ENCODE results near the gene CEP120.
"Not testable (repeated sequence)": the region's sequence is repeated elsewhere in the genome, so short reads cannot be mapped to it uniquely, and the experiment has no call there.

The CEP120 gene

DNA sequence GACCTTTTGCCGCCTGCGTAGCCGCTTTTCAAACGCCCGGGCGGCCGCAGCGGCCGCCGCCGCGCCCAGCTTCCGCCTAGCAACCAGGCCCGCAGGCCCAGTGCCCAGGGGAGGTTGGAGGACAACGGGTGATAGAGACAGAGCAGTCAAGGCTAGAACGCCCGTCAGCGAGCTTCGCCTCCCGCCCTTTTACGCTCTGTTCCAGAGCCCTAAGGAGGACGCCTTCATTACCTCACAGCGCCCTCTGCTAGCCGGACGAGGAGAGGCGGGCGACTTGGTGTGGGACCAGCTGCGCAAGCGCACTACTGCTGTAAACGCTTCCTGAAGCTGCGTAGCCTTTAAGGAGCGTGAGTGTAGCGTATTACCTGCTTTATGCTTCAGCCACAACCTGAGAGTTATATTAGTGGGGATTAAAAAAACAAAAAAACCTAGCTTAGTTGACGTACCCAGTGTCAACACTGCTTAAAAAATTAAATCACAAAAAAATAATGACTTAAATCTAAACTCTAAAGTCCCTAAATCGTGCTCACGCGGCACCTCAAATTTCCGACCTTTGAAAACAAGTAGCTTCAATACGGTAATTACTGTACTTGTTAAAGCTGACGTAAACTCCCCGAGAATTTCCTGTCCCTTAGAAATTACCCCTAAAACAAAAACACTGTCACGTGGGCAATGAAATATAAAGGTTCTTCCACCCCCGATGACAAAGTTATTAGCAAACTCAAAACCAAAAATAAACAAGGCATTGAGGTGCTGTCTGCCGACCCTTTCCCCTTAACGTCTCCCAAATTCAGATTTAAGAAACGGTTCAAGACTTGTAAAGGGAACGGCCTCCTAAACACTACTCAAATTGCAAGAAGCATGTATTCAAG is at the start of gene CEP120:
Gene CEP120, minus strand, starts transcription at position 126 of the 872 bp plus-strand sequence. CDS start 405 bp downstream, outside the sequence.
- Histone ChIP-seq H3K27me3 (replicated peaks; ENCODE audit: control insufficient read depth, insufficient read depth, low read length) (no peaks in the 10 kb centered on the region), H3K4me1 (ENCODE audit: control insufficient read depth, insufficient read depth, low read length) (peaks cover 16% of the 10 kb centered on the region), H3K9ac (ENCODE audit: low read length) (peak within 1 kb of the TSS; percentile 87), H3K36me3 (ENCODE audit: control insufficient read depth, insufficient read depth, low read length, severe bottlenecking) (no peaks in the 10 kb centered on the region), H3K9me3 (ENCODE audit: control insufficient read depth, low read length) (no peaks in the 10 kb centered on the region), H3K4me3 (ENCODE audit: low read length) (peak within 1 kb of the TSS; percentile 88)
- peak; percentile 100 for DNase-seq (ENCODE audit: low read depth)

GRCh38 chr5:123472150-123472924 is 49.1 kb upstream of the CEP120 start:
- no peak for DNase-seq (ENCODE audit: low read depth)
- Histone ChIP-seq H3K9ac (ENCODE audit: low read length) (no peak overlapping the region), H3K27me3 (replicated peaks; ENCODE audit: control insufficient read depth, insufficient read depth, low read length) (no peaks in the 10 kb centered on the region), H3K4me3 (ENCODE audit: low read length) (no peak overlapping the region), H3K9me3 (ENCODE audit: control insufficient read depth, low read length) (no peaks in the 10 kb centered on the region), H3K4me1 (ENCODE audit: control insufficient read depth, insufficient read depth, low read length) (peaks cover 16% of the 10 kb centered on the region), H3K36me3 (ENCODE audit: control insufficient read depth, insufficient read depth, low read length, severe bottlenecking) (no peaks in the 10 kb centered on the region)

DNA sequence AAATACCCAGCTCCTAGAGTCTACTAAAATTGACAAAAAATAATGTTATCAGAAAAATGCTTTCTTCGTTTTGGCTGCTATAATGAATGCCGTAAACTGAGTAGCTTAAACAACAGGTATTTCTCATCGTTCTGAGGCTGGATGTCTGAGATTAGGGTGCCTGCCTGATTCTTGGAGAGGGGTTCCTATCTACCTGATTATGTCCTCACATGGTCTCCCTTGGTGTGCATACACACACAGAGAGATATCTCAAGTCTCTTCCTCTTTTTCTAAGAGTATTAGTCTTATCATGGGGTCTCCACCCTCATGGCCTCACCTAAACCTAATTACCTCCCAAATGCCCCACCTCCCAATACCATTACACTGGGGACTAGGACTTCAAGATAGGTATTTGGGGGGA is 48.2 kb upstream of the CEP120 start:
- Histone ChIP-seq H3K36me3 (ENCODE audit: control insufficient read depth, insufficient read depth, low read length, severe bottlenecking) (no peaks in the 10 kb centered on the region), H3K27me3 (replicated peaks; ENCODE audit: control insufficient read depth, insufficient read depth, low read length) (no peaks in the 10 kb centered on the region), H3K9ac (ENCODE audit: low read length) (no peak overlapping the region), H3K4me3 (ENCODE audit: low read length) (no peak overlapping the region), H3K9me3 (ENCODE audit: control insufficient read depth, low read length) (no peaks in the 10 kb centered on the region), H3K4me1 (ENCODE audit: control insufficient read depth, insufficient read depth, low read length) (peaks cover 10% of the 10 kb centered on the region)
- DNase-seq (ENCODE audit: low read depth): no peak

GRCh38 chr5:123466839-123467238 is 43.6 kb upstream of the CEP120 start:
- not testable (repeated sequence) for H3K9me3 ChIP-seq (ENCODE audit: control insufficient read depth, low read length); H3K4me3 ChIP-seq (ENCODE audit: low read length); DNase-seq (ENCODE audit: low read depth); H3K36me3 ChIP-seq (ENCODE audit: control insufficient read depth, insufficient read depth, low read length, severe bottlenecking); H3K9ac ChIP-seq (ENCODE audit: low read length); H3K27me3 ChIP-seq (replicated peaks; ENCODE audit: control insufficient read depth, insufficient read depth, low read length); H3K4me1 ChIP-seq (ENCODE audit: control insufficient read depth, insufficient read depth, low read length)

DNA sequence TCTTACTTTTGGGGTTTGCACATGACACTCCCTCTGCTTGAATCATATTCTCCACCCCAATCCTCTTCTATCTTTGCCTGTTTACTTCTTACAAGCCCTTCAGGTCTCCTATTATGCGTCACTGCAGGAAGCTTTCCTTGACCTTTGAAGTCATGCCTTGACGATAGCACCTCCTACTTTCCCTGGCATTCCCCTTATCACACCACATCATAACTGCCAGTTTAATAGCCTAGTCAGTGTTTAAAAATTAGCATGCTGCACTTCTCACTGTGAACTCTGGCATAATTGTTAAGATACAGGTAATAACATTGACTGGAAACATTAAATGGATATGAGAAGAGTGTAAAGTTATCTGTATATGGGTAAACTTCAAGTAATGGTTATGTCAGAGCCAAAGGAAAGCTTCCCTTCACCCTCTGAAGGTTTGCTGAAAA is 37.1 kb upstream of the CEP120 start:
- no peak overlapping the region for H3K4me3 ChIP-seq (ENCODE audit: low read length)
- H3K4me1 ChIP-seq (ENCODE audit: control insufficient read depth, insufficient read depth, low read length): peaks cover 14% of the 10 kb centered on the region
- H3K9me3 ChIP-seq (ENCODE audit: control insufficient read depth, low read length): no peaks in the 10 kb centered on the region
- no peak overlapping the region for H3K9ac ChIP-seq (ENCODE audit: low read length)
- H3K36me3 ChIP-seq (ENCODE audit: control insufficient read depth, insufficient read depth, low read length, severe bottlenecking): no peaks in the 10 kb centered on the region
- no peak for DNase-seq (ENCODE audit: low read depth)
- no peaks in the 10 kb centered on the region for H3K27me3 ChIP-seq (replicated peaks; ENCODE audit: control insufficient read depth, insufficient read depth, low read length)

- not testable (repeated sequence) for DNase-seq (ENCODE audit: low read depth); H3K36me3 ChIP-seq (ENCODE audit: control insufficient read depth, insufficient read depth, low read length, severe bottlenecking); H3K9me3 ChIP-seq (ENCODE audit: control insufficient read depth, low read length); H3K4me3 ChIP-seq (ENCODE audit: low read length); H3K9ac ChIP-seq (ENCODE audit: low read length); H3K27me3 ChIP-seq (replicated peaks; ENCODE audit: control insufficient read depth, insufficient read depth, low read length)
- peaks cover 14% of the 10 kb centered on the region for H3K4me1 ChIP-seq (ENCODE audit: control insufficient read depth, insufficient read depth, low read length)
Observed at GRCh38 chr5:123458994-123459393, 35.8 kb upstream of the CEP120 start.

GRCh38 chr5:123456242-123456641 is 33.0 kb upstream of the CEP120 start:
- Histone ChIP-seq H3K36me3 (ENCODE audit: control insufficient read depth, insufficient read depth, low read length, severe bottlenecking) (no peaks in the 10 kb centered on the region), H3K9me3 (ENCODE audit: control insufficient read depth, low read length) (no peaks in the 10 kb centered on the region), H3K27me3 (replicated peaks; ENCODE audit: control insufficient read depth, insufficient read depth, low read length) (no peaks in the 10 kb centered on the region), H3K4me3 (ENCODE audit: low read length) (no peak overlapping the region), H3K4me1 (ENCODE audit: control insufficient read depth, insufficient read depth, low read length) (peaks cover 14% of the 10 kb centered on the region), H3K9ac (ENCODE audit: low read length) (no peak overlapping the region)
- DNase-seq (ENCODE audit: low read depth): no peak

DNA sequence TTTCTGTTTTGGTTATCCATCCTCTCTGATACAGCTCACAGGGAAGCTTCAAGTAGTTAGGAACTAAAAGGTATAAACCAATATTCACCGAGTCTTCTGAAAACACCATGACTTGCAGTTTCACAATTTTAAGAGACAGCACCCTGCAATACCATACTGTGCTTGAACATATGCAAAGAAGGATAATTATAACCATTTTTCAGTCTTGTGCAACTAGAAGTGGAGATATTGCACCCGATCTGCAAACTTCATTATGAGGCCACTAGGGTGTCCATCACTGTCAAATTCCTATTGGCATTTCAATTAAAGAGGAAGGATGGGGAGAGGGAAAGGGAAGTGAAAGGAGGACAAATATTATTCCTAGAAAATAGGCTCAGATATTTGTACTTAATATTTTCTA is 32.4 kb upstream of the CEP120 start:
- no peak overlapping the region for H3K9ac ChIP-seq (ENCODE audit: low read length)
- H3K4me3 ChIP-seq (ENCODE audit: low read length): no peak overlapping the region
- no peaks in the 10 kb centered on the region for H3K27me3 ChIP-seq (replicated peaks; ENCODE audit: control insufficient read depth, insufficient read depth, low read length)
- DNase-seq (ENCODE audit: low read depth): no peak
- H3K36me3 ChIP-seq (ENCODE audit: control insufficient read depth, insufficient read depth, low read length, severe bottlenecking): no peaks in the 10 kb centered on the region
- H3K9me3 ChIP-seq (ENCODE audit: control insufficient read depth, low read length): no peaks in the 10 kb centered on the region
- peaks cover 14% of the 10 kb centered on the region for H3K4me1 ChIP-seq (ENCODE audit: control insufficient read depth, insufficient read depth, low read length)

- DNase-seq (ENCODE audit: low read depth): no peak
- no peak overlapping the region for H3K4me3 ChIP-seq (ENCODE audit: low read length)
- H3K36me3 ChIP-seq (ENCODE audit: control insufficient read depth, insufficient read depth, low read length, severe bottlenecking): no peaks in the 10 kb centered on the region
- H3K9me3 ChIP-seq (ENCODE audit: control insufficient read depth, low read length): no peaks in the 10 kb centered on the region
- H3K4me1 ChIP-seq (ENCODE audit: control insufficient read depth, insufficient read depth, low read length): peaks cover 14% of the 10 kb centered on the region
- no peaks in the 10 kb centered on the region for H3K27me3 ChIP-seq (replicated peaks; ENCODE audit: control insufficient read depth, insufficient read depth, low read length)
- no peak overlapping the region for H3K9ac ChIP-seq (ENCODE audit: low read length)
Observed at GRCh38 chr5:123455095-123455494, 31.9 kb upstream of the CEP120 start.

DNA sequence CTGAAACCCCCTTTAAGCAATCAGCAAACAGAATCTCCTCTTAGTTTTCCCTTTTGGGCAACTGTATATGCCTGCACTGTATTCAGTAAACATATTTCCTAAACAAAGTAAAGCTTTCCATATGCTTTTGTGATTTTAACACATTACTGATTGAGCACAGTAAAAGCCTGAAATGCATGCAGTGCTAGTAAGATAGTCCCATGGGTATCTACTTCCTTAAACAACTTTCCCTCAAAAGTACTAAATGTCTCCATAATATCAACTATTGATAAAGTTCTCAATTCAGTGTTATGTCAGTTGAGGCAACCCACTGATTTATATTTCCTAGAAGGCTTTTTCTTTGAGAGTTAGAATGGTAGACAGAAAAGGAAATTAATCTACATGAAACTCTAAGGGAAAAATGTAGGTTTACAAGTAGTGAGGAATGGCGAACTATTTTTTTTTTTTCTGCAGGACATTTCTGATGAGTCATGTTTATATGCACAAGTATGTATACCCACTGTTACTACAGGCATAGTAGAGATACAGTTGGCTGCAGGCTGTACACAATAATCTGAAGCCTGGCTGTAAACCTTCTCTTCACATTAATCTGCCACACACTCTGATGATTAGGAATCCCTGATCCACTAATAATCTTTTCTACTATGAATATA is 31.2 kb upstream of the CEP120 start:
- H3K9me3 ChIP-seq (ENCODE audit: control insufficient read depth, low read length): no peaks in the 10 kb centered on the region
- peaks cover 14% of the 10 kb centered on the region for H3K4me1 ChIP-seq (ENCODE audit: control insufficient read depth, insufficient read depth, low read length)
- DNase-seq (ENCODE audit: low read depth): peak; percentile 57
- H3K4me3 ChIP-seq (ENCODE audit: low read length): no peak overlapping the region
- no peaks in the 10 kb centered on the region for H3K27me3 ChIP-seq (replicated peaks; ENCODE audit: control insufficient read depth, insufficient read depth, low read length)
- H3K36me3 ChIP-seq (ENCODE audit: control insufficient read depth, insufficient read depth, low read length, severe bottlenecking): no peaks in the 10 kb centered on the region
- H3K9ac ChIP-seq (ENCODE audit: low read length): no peak overlapping the region

GRCh38 chr5:123452401-123452800 is 29.2 kb upstream of the CEP120 start:
- no peak overlapping the region for H3K9ac ChIP-seq (ENCODE audit: low read length)
- H3K4me3 ChIP-seq (ENCODE audit: low read length): no peak overlapping the region
- H3K4me1 ChIP-seq (ENCODE audit: control insufficient read depth, insufficient read depth, low read length): peaks cover 14% of the 10 kb centered on the region
- H3K9me3 ChIP-seq (ENCODE audit: control insufficient read depth, low read length): no peaks in the 10 kb centered on the region
- no peaks in the 10 kb centered on the region for H3K27me3 ChIP-seq (replicated peaks; ENCODE audit: control insufficient read depth, insufficient read depth, low read length)
- no peaks in the 10 kb centered on the region for H3K36me3 ChIP-seq (ENCODE audit: control insufficient read depth, insufficient read depth, low read length, severe bottlenecking)
- no peak for DNase-seq (ENCODE audit: low read depth)

Measured in adipocyte (in vitro differentiated cells).